ENCODE measurements around the gene RBM33.
"Not testable (repeated sequence)": the region's sequence is repeated elsewhere in the genome, so short reads cannot be mapped to it uniquely, and the experiment has no call there.

RBM33 gene

DNA sequence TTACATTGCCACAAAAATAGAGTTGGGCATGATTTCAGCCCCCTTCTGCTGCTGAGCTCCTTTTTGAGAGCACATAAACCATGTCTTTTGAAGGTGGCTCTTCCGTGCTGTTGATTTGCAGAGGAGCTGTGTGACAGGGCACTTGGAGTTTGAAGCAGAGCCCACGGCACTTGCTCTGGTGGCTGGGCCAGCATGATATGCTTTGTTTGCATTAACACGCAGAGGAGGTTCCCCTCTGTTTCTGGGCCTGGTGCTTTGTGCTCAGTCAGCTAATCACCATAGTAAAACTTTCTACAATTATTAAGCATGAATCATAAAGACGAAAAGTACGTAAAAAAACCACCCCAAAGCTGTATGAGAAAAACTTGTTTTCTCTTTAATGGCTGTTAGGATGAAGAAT is 40.1 kb downstream of the RBM33 start:
- no peak for DNase-seq
- TF ChIP-seq POLR2A (IDR thresholded peaks at IDR 0.05; ENCODE audit: low read length) (no peak), GATA1 (IDR thresholded peaks at IDR 0.05; ENCODE audit: low read depth, low read length) (no peak)

DNA sequence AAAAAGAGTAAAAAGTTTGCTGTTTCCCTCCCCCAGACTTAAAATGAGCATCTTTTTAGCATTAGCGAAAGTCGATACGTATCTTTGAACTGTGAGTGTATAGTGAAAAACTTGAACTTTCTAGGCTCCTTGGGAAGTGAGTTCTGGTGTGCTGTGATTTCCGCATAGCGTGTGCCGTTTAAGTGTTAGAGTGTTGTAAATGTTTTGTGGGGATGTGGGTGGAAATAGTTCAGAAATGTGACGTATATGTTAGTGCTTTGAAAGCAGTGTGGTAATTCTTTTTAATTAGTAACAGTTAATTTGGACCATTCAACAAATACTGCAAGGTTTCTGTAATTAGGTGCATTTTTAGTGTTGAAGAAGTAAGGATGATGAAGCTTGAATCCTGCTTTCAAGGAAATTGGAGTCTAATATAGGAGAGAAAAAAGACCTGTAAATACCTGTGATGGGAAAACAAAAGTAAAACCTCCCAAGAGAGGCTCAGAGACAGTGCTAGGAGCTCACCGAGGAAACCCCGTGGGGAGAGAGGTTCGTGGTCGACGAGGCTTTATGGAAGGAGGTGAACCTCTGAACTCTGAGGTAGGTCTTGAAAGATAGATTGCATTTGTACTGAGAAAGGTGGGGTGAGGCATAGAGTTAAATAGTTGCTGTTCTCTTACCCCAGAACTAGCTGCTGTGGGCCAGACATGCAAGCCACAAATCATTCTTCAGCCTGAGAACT is 40.8 kb downstream of the RBM33 start:
- TF ChIP-seq POLR2A (IDR thresholded peaks at IDR 0.05; ENCODE audit: low read length): no peak
- TF ChIP-seq GATA1 (IDR thresholded peaks at IDR 0.05; ENCODE audit: low read depth, low read length): no peak
- no peak for DNase-seq

DNA sequence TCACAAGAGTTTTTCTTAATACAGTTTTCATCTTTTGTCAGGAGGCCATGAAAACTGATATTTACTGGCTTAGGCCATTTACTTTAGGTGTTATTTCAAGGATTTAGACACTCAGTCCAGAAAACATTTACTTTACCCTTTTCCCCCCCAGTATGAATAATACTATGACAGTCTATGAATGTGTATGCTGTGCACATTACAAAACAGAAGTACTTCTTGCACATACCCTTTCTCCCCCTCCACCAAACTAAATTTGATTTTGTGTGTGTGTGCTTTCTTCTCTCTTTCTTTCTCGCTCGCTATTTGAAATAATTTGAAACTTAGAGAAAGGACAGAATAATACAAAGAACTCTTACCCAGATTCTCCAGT is 41.3 kb downstream of the RBM33 start:
- no peak for DNase-seq
- TF ChIP-seq GATA1 (IDR thresholded peaks at IDR 0.05; ENCODE audit: low read depth, low read length) (no peak), POLR2A (IDR thresholded peaks at IDR 0.05; ENCODE audit: low read length) (no peak)

DNA sequence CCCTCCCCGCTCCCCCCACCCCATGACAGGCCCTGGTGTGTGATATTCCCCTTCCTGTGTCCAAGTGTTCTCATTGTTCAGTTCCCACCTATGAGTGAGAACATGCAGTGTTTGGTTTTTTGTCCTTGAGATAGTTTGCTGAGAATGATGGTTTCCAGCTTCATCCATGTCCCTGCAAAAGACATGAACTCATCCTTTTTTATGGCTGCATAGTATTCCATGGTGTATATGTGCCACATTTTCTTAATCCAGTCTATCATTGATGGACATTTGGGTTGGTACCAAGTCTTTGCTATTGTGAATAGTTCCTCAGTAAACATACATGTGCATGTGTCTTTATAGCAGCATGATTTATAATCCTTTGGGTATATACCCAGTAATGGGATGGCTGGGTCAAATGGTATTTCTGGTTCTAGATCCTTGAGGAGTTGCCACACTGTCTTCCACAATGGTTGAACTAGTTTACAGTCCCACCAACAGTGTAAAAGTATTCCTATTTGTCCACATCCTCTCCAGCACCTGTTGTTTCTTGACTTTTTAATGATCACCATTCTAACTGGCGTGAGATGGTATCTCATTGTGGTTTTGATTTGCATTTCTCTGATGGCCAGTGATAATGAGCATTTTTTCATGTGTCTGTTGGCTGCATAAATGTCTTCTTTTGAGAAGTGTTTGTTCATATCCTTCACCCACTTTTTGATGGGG is 42.3 kb downstream of the RBM33 start:
- not testable (repeated sequence) for DNase-seq

DNA sequence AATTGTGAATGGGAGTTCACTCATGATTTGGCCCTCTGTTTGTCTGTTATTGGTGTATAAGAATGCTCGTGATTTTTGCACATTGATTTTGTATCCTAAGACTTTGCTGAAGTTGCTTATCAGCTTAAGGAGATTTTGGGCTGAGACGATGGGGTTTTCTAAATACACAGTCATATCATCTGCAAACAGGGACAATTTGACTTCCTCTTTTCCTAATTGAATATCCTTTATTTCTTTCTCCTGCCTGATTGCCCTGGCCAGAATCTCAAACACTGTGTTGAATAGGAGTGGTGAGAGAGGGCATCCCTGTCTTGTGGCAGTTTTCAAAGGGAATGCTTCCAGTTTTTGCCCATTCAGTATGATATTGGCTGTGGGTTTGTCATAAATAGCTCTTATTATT is 43.8 kb downstream of the RBM33 start:
- DNase-seq: not testable (repeated sequence)

DNA sequence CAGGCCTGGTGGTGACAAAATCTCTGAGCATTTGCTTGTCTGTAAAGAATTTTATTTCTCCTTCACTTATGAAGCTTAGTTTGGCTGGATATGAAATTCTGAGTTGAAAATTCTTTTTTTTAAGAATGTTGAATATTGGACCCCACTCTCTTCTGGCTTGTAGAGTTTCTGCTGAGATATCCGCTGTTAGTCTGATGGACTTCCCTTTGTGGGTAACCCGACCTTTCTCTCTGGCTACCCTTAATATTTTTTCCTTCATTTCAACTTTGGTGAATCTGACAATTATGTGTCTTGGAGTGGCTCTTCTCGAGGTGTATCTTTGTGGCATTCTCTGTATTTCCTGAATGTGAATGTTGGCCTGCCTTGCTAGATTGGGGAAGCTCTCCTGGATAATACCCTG is 46.2 kb downstream of the RBM33 start:
- not testable (repeated sequence) for DNase-seq

DNA sequence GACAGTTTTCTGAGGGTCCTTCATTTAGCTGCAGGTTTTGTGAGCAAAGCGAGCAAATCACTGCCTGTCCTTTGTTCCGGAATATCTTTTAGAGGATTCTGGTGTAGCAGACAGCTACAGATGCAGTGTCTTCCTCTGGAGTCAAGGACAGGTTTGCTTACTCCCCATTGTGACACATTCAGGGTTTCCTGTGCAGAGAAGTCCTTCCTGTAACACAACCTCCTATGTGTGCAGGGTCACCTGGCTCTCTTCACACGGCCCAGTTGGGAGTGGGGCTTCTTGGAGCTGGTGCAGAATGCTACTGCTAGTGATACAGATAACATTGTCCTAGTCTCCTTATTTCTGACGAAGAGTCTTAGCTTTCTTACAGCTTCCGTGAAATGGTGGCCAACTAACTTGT is 47.9 kb downstream of the RBM33 start:
- no peak for DNase-seq
- TF ChIP-seq GATA1 (IDR thresholded peaks at IDR 0.05; ENCODE audit: low read depth, low read length): no peak
- TF ChIP-seq POLR2A (IDR thresholded peaks at IDR 0.05; ENCODE audit: low read length): no peak

DNA sequence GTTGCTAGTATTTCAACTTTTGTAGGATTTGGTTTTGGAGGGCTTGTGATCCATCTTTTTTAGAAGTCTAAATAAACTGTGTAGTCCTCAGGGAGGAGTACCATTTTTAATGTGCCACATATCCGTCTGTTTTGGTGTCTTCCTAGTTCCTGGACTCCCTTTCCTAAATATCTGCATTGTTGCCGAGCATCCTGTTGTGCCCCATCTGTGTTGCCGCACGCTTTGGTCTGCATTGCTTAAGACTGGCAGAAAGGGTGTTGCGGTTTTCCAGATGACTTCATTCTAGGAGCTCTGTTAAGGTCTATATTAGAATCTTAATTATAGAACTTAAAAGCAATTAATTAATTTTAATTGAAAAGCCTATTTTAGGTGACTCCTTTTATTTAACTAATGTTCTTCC is 49.4 kb downstream of the RBM33 start:
- TF ChIP-seq GATA1 (IDR thresholded peaks at IDR 0.05; ENCODE audit: low read depth, low read length) (no peak), POLR2A (IDR thresholded peaks at IDR 0.05; ENCODE audit: low read length) (no peak)
- DNase-seq: no peak

DNA sequence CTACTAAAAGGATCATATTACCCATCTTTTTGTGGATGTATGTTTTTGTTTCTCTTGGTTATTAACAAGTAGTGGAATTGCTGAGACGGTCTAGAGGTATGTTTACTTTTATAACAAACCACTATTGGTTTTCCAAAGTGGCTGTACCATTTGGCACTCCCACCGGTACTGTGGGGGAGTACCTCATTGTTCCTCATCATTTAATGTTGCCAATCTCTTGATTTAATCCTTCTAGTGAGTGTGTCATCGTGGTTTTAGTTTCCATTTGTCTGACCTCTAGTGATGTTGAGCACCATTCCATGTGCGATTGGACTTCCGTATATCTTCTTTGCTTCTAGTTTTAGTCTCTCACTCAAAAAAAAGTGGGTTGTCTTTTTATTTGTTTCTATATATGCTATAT is 50.4 kb downstream of the RBM33 start:
- DNase-seq: no peak
- no peak for TF ChIP-seq POLR2A (IDR thresholded peaks at IDR 0.05; ENCODE audit: low read length)
- TF ChIP-seq GATA1 (IDR thresholded peaks at IDR 0.05; ENCODE audit: low read depth, low read length): no peak

DNA sequence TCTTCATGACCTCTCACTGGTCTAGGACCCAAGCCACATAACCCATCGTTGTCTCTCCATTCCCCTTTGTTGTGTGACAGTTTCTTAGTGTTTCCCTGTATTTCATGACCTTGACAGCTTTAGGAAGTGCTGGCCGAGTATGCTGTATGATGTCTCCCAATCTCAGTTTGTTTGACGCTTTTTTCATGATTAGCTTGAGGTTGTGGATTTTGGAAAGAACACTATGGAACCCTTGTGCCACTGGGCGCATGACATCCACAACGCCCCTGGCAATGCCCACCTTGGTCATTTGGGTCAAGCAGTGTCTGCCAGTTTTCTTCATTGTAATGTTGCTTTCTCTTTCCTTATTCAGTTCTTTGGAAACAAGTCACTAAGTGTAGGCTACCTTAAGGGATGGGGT is 52.3 kb downstream of the RBM33 start:
- TF ChIP-seq GATA1 (IDR thresholded peaks at IDR 0.05; ENCODE audit: low read depth, low read length): no peak
- TF ChIP-seq POLR2A (IDR thresholded peaks at IDR 0.05; ENCODE audit: low read length): no peak

DNA sequence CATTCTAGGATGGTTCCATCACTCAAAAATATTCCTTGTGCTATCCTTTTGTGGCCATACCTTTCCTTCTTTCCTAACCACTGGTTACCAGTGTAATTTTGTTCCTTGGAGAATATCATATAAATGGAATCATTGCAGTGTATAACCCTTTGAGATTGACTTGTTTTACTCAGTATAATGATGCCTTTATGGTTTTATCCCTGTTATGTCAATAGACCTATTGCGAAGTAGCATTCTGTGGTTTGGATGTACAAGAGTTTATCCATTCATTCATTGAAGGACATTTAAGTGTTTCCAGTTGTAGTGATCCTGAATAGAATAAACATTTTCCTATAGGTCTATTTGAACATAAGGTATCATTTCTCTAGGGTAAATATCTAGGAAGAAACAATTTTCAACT is 54.2 kb downstream of the RBM33 start:
- DNase-seq: no peak
- TF ChIP-seq POLR2A (IDR thresholded peaks at IDR 0.05; ENCODE audit: low read length): no peak
- no peak for TF ChIP-seq GATA1 (IDR thresholded peaks at IDR 0.05; ENCODE audit: low read depth, low read length)

More for the DNA sequence above, 52.3 kb downstream of the RBM33 start:
- no peak for DNase-seq

DNA sequence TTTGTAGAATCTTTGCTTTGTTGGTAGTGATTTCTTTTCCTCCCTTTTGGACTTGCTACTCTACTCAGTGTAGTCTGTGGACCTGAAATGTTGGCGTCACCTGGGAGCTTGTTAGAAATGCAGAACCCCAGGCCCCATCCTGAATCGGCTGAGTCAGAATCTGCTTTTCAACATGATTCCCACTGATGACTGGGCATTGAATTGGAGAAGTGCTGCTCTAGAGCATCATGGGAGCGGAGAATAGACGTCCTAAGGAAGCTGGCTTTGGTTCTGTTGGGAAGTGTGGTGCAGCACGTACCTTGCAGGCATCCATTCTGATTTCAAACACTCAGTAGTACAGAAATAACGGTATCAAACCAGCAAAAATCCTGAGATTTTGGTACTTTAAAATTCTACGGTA is 54.7 kb downstream of the RBM33 start:
- no peak for TF ChIP-seq POLR2A (IDR thresholded peaks at IDR 0.05; ENCODE audit: low read length)
- no peak for TF ChIP-seq GATA1 (IDR thresholded peaks at IDR 0.05; ENCODE audit: low read depth, low read length)
- DNase-seq: no peak

DNA sequence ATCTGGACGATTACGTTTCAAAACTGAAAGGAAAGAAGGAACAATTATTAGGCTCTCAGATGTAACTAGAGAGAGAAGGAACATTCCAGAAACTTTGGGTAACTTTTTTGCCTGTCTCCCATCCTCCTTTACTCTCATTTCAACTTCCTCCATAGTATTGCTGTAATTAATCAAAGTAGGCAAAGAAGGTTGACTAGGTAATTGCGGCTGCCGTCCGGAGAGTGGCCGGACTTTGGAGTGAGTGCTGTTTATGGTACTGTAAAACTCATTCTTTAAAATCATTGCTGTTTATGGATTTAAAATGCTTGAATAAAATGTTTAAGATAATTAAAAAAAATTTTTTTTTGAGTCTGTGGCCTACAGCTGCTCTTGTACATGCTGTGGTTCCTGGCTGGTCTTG is 56.4 kb downstream of the RBM33 start:
- DNase-seq: no peak
- TF ChIP-seq GATA1 (IDR thresholded peaks at IDR 0.05; ENCODE audit: low read depth, low read length) (no peak), POLR2A (IDR thresholded peaks at IDR 0.05; ENCODE audit: low read length) (no peak)

DNA sequence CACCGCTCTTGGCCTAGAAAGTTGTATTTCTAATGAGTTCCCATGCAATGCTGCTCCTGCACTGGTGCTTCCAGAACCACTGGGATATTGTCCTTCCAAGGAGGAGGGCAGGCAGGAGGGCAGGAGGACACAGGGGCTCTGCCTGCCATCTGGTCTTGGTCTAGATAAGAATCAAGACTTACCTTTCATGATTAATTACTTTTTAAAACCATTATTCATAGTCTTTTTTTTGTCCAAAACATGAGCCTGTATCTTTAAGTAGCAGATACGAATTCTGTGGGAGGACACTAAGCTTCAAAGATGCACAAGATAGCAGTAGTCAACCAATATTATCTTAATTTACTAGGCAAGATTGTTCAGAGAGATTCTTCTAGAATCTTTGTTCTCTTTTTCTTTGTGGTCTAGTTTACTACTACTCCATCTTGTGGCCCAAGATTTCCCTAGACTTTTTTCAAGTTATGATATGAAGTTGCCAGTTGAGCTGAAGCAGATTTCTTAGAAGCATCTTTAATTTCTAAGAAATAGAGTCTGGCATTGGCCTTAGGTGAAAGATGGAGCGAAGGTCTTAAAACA is 57.6 kb downstream of the RBM33 start:
- TF ChIP-seq POLR2A (IDR thresholded peaks at IDR 0.05; ENCODE audit: low read length): no peak
- no peak for TF ChIP-seq GATA1 (IDR thresholded peaks at IDR 0.05; ENCODE audit: low read depth, low read length)
- DNase-seq: peak in 1 of 2 experiments; percentile 18

DNA sequence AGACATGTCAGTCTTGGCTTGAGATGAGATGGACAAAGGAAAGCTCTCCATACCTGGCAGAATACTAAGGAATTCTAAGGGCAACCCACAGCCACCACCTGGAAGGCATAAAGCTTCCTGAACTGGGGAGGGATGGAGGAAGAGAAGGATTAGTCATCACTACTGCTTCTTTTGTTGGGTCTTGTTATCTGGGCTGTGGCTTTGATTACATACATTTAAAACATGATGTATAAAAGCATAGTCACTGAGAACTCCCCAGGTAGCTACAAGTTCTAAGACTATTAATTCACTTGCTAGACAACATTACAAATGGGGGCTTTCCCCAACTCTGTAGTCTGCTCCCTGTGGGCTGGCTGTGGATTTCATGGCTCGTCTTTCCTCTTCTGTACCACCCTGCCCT is 58.2 kb downstream of the RBM33 start:
- DNase-seq: no peak
- TF ChIP-seq GATA1 (IDR thresholded peaks at IDR 0.05; ENCODE audit: low read depth, low read length) (no peak), POLR2A (IDR thresholded peaks at IDR 0.05; ENCODE audit: low read length) (no peak)
